ENCODE results near the gene SEMA4F. TPM values are rescaled to one million over a fixed set of nuclear protein-coding genes. Genes with fewer than 3 reads are reported as not detected.
"Not testable (repeated sequence)": the region's sequence is repeated elsewhere in the genome, so short reads cannot be mapped to it uniquely, and the experiment has no call there.

SEMA4F gene
- total RNA-seq, 2 experiments from 2014 or later, result 2.3 to 3.3 TPM

- H3K4me2 ChIP-seq (ENCODE audit: low read length), result no peak overlapping the region
- no peaks in the 10 kb centered on the region for H3K36me3 ChIP-seq (ENCODE audit: insufficient read depth, low read length)
- CTCF ChIA-PET (ENCODE audit: unreplicated experiment), result no interaction called here
- no peak overlapping the region for H2AFZ ChIP-seq (ENCODE audit: low read length)
- no peak overlapping the region for H3K4me3 ChIP-seq (ENCODE audit: low read depth, low read length, poor library complexity, severe bottlenecking)
- H4K20me1 ChIP-seq (ENCODE audit: insufficient read depth, low read length), result no peaks in the 10 kb centered on the region
- H3K9me3 ChIP-seq (ENCODE audit: low read length), result no peaks in the 10 kb centered on the region
- no TSS peak for BruUV-seq (replicated peaks)
- no peak overlapping the region for H3K27ac ChIP-seq (ENCODE audit: low read depth, low read length, poor library complexity, severe bottlenecking)
- peaks cover 12% of the 10 kb centered on the region for H3K4me1 ChIP-seq (ENCODE audit: insufficient read depth, low read length, poor library complexity, severe bottlenecking)
- POLR2A ChIA-PET, result no interaction called here
- no peaks in the 10 kb centered on the region for H3K9me2 ChIP-seq (ENCODE audit: insufficient read depth, low read length)
- DNase-seq (ENCODE audit: low spot score), result no peak
- no peak for TF ChIP-seq EZH2phosphoT487 (IDR thresholded peaks at IDR 0.05; ENCODE audit: borderline replicate concordance, low read depth, low read length)
- no peak for TF ChIP-seq CTCF (conservative IDR thresholded peaks at IDR 0.05; ENCODE audit: low read length)
- H3K79me2 ChIP-seq (ENCODE audit: insufficient read depth, low read depth, low read length), result no peaks in the 10 kb centered on the region
- intact Hi-C loops (cut with micrococcal nuclease; ENCODE audit: unreplicated experiment), result no loop called here
These were observed 33.4 kb upstream of the SEMA4F start for GRCh38 chr2:74620671-74621070.

- no peak for DNase-seq (ENCODE audit: low spot score)
- Histone ChIP-seq H2AFZ (ENCODE audit: low read length) (no peak overlapping the region), H3K27ac (ENCODE audit: low read depth, low read length, poor library complexity, severe bottlenecking) (no peak overlapping the region), H3K9me2 (ENCODE audit: insufficient read depth, low read length) (no peaks in the 10 kb centered on the region), H3K9me3 (ENCODE audit: low read length) (no peaks in the 10 kb centered on the region), H3K36me3 (ENCODE audit: insufficient read depth, low read length) (no peaks in the 10 kb centered on the region), H4K20me1 (ENCODE audit: insufficient read depth, low read length) (no peaks in the 10 kb centered on the region), H3K4me3 (ENCODE audit: low read depth, low read length, poor library complexity, severe bottlenecking) (no peak overlapping the region), H3K4me2 (ENCODE audit: low read length) (no peak overlapping the region), H3K4me1 (ENCODE audit: insufficient read depth, low read length, poor library complexity, severe bottlenecking) (no peaks in the 10 kb centered on the region), H3K79me2 (ENCODE audit: insufficient read depth, low read depth, low read length) (no peaks in the 10 kb centered on the region)
- no TSS peak for BruUV-seq (replicated peaks)
- TF ChIP-seq CTCF (conservative IDR thresholded peaks at IDR 0.05; ENCODE audit: low read length) (no peak), EZH2phosphoT487 (IDR thresholded peaks at IDR 0.05; ENCODE audit: borderline replicate concordance, low read depth, low read length) (no peak)
- intact Hi-C loops (cut with micrococcal nuclease; ENCODE audit: unreplicated experiment), result no loop called here
- ChIA-PET POLR2A (interaction anchor here (0.6 to 1.2 kb wide), 4 partner anchors 18 to 414 kb away, joined by 3 to 5 read pairs (median 4); no protein-coding TSS in a partner anchor), CTCF (ENCODE audit: unreplicated experiment) (no interaction called here)
These were observed 28.2 kb upstream of the SEMA4F start for GRCh38 chr2:74625658-74626425.

- H3K9me2 ChIP-seq (ENCODE audit: insufficient read depth, low read length), result no peaks in the 10 kb centered on the region
- H3K79me2 ChIP-seq (ENCODE audit: insufficient read depth, low read depth, low read length), result no peaks in the 10 kb centered on the region
- no peak for DNase-seq (ENCODE audit: low spot score)
- H3K9me3 ChIP-seq (ENCODE audit: low read length), result no peaks in the 10 kb centered on the region
- H3K4me1 ChIP-seq (ENCODE audit: insufficient read depth, low read length, poor library complexity, severe bottlenecking), result no peaks in the 10 kb centered on the region
- no peak overlapping the region for H3K27ac ChIP-seq (ENCODE audit: low read depth, low read length, poor library complexity, severe bottlenecking)
- H3K4me3 ChIP-seq (ENCODE audit: low read depth, low read length, poor library complexity, severe bottlenecking), result no peak overlapping the region
- no peaks in the 10 kb centered on the region for H4K20me1 ChIP-seq (ENCODE audit: insufficient read depth, low read length)
- H3K36me3 ChIP-seq (ENCODE audit: insufficient read depth, low read length), result no peaks in the 10 kb centered on the region
- no peak overlapping the region for H2AFZ ChIP-seq (ENCODE audit: low read length)
- ChIA-PET CTCF (ENCODE audit: unreplicated experiment) (no interaction called here), POLR2A (no interaction called here)
- TF ChIP-seq CTCF (conservative IDR thresholded peaks at IDR 0.05; ENCODE audit: low read length) (no peak), EZH2phosphoT487 (IDR thresholded peaks at IDR 0.05; ENCODE audit: borderline replicate concordance, low read depth, low read length) (no peak)
- intact Hi-C loops (cut with micrococcal nuclease; ENCODE audit: unreplicated experiment), result no loop called here
- no TSS peak for BruUV-seq (replicated peaks)
- H3K4me2 ChIP-seq (ENCODE audit: low read length), result no peak overlapping the region
These were observed 25.4 kb upstream of the SEMA4F start for GRCh38 chr2:74628538-74629105.

- BruUV-seq (replicated peaks); CTCF ChIA-PET (ENCODE audit: unreplicated experiment): not testable (repeated sequence)
- POLR2A ChIA-PET, result interaction anchor here (0.7 kb wide), 1 partner anchor 34 kb away, joined by 3 read pairs; no protein-coding TSS in a partner anchor
These were observed 23.6 kb upstream of the SEMA4F start for GRCh38 chr2:74630454-74630853.

More at GRCh38 chr2:74630454-74630853, 23.6 kb upstream of the SEMA4F start:
- intact Hi-C loops (cut with micrococcal nuclease; ENCODE audit: unreplicated experiment); H3K4me1 ChIP-seq (ENCODE audit: insufficient read depth, low read length, poor library complexity, severe bottlenecking); H2AFZ ChIP-seq (ENCODE audit: low read length); H4K20me1 ChIP-seq (ENCODE audit: insufficient read depth, low read length); H3K9me3 ChIP-seq (ENCODE audit: low read length); DNase-seq (ENCODE audit: low spot score); H3K27ac ChIP-seq (ENCODE audit: low read depth, low read length, poor library complexity, severe bottlenecking); H3K36me3 ChIP-seq (ENCODE audit: insufficient read depth, low read length); H3K79me2 ChIP-seq (ENCODE audit: insufficient read depth, low read depth, low read length); H3K4me2 ChIP-seq (ENCODE audit: low read length); H3K9me2 ChIP-seq (ENCODE audit: insufficient read depth, low read length); H3K4me3 ChIP-seq (ENCODE audit: low read depth, low read length, poor library complexity, severe bottlenecking): not testable (repeated sequence)
